HG03095 (cell line): ENCODE data around the gene TRPM2.
"Not testable (repeated sequence)": the region's sequence is repeated elsewhere in the genome, so short reads cannot be mapped to it uniquely, and the experiment has no call there.

Experiments
- ATAC-seq: cut with Tn5 transposase; IDR thresholded peaks from one replicate; pipeline ENCODE4 v1.9.1; 2021; ENCODE audit warnings: moderate library complexity; ENCODE audit not compliant: unreplicated experiment

TRPM2 gene

DNA sequence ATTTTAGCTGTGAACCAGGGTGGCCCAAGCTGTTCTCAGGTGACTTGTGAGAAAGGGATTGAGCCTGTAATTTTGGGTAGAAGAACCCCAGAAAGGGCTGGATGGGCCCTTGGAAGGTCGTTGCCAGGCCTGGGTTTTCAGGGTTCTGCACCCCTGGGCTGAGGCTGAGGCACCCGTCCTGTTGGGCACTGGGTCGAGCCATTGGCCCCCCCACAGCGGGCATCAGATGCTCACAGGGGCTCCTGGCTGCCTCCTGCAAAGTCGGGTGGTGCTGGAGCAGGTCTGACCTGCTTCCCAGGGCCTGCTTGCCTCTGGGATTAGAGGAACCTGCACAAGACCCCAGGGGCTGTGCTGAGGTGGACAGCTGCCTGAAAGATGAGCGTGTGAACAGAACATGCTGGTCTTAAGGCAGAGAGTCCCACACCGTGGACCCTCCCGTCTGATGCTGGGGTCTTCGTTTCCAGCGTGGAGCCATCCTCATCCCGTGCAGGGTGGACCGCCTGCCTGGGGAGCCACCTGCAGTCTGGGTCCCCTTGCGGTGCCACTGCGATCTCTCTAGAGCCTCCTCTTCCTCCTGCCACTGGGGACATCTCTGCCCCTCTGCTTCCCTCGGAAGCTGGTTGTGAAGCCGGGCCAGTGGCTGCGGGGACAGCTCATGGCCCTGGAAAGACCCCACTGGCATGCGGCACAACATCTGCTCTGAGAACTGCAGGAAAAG is 1.7 kb upstream of the TRPM2 start:
- ATAC-seq: no peak

- ATAC-seq: no peak
Measured at GRCh38 chr21:44352253-44352860, 1.1 kb upstream of the TRPM2 start.

GRCh38 chr21:44354001-44354405 is 582 bp downstream of the TRPM2 start:
- peak; percentile 13 for ATAC-seq

GRCh38 chr21:44354775-44355771 is 1.7 kb downstream of the TRPM2 start:
- ATAC-seq: no peak

DNA sequence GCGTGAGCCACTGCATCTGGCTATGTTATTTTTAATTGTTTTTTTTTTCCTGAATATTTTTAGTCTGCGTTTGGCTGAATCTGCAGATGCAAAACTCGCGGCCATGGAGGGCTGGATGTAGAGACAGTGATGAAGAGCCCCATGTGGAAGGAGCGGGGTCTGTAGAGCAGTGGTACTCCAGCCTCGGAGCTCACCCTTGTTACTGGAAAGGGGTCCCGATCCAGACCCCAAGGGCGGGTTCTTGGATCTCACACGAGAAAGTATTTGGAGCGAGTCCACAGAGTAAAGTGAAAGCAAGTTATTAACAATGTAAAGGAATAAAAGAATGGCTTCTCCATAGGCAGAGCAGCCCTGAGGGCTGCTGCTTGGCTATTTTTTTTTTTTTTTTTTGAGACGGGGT is 2.7 kb downstream of the TRPM2 start:
- no peak for ATAC-seq

- no peak for ATAC-seq
Measured at GRCh38 chr21:44356636-44357035, 3.2 kb downstream of the TRPM2 start.

- no peak for ATAC-seq
Measured at GRCh38 chr21:44357064-44357837, 3.8 kb downstream of the TRPM2 start.

- ATAC-seq: no peak
Measured at GRCh38 chr21:44359396-44359795, 6.0 kb downstream of the TRPM2 start.

GRCh38 chr21:44360159-44360558 is 6.7 kb downstream of the TRPM2 start:
- no peak for ATAC-seq

DNA sequence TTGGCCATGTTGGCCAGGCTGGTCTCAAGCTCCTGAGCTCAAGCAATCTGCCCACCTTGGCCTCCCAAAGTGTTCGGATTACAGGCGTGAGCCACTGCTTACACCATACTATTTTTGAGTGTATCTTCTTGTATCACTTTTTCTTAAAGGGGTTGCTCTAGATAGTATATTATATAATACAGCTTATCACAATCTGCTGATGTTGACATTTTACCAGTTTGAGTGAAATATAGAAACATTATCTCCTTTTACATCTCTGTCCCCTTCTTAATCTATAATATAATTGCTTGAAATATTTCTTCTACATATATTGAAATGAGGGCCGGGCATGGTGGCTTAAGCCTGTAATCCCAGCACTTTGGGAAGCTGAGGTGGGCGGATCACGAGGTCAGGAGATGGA is 8.5 kb downstream of the TRPM2 start:
- not testable (repeated sequence) for ATAC-seq

DNA sequence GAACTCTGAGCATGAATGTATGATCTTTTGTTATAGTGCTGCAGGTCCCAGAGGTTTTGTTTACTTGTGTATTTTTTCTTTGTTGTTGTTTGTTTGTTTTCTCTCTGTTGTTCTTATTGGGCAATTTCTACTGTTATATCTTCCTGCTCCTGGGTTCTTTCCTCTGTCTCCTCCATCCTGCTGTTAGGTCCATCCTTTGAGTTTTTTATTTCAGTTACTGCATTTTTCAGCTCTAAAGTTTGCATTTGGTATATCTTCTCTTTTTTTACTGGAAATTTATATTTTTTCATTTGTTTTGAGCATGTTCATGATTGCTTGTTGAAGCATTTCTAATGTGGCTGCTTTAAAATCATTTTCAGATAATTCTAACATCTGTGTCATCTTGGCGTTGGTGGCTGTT is 9.9 kb downstream of the TRPM2 start:
- ATAC-seq: no peak

DNA sequence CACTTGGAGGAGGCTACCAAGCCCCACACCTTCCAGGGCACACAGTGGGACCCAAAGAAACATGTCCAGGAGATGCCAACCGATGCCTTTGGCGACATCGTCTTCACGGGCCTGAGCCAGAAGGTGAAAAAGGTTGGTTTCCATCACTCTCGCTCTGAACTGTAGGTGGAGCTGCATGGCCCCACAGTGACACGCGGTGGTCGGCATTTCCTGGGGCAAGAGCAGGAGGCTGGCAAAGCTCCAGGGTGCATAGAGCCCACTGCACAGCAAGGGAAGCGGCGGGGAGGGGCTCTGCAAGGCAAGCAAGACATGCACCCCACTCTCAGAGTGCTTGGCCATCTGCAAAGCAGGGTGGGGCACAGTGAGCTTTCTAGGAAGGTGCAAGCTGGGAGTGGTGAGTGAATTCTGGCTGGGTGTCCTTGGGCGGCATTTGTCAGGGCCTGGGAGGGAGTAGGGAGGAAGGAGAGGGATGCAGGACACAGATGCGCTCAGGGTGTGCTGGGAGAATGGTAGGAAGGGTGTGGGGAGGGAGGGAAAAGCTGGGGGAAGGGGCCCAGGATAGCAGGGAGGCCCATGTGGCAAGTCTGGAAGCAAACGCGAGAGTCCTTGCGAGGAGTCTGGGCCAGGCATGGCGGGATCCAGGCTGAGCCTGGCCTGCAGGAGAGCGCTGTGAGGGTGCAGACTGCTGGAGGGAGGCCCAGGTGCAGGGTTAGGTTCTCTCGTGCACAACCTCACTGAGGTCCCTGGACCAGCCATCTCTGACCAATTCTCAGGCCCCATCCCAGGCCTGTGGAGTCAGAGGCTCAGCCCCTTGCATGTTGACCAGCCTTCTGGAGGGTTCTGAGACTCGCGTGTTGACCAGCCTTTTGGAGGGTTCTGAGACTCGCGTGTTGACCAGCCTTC is 11.0 kb downstream of the TRPM2 start:
- no peak for ATAC-seq

- no peak for ATAC-seq
Measured at GRCh38 chr21:44365251-44365966, 12.0 kb downstream of the TRPM2 start.

GRCh38 chr21:44365967-44366585 is 12.7 kb downstream of the TRPM2 start:
- ATAC-seq: no peak

DNA sequence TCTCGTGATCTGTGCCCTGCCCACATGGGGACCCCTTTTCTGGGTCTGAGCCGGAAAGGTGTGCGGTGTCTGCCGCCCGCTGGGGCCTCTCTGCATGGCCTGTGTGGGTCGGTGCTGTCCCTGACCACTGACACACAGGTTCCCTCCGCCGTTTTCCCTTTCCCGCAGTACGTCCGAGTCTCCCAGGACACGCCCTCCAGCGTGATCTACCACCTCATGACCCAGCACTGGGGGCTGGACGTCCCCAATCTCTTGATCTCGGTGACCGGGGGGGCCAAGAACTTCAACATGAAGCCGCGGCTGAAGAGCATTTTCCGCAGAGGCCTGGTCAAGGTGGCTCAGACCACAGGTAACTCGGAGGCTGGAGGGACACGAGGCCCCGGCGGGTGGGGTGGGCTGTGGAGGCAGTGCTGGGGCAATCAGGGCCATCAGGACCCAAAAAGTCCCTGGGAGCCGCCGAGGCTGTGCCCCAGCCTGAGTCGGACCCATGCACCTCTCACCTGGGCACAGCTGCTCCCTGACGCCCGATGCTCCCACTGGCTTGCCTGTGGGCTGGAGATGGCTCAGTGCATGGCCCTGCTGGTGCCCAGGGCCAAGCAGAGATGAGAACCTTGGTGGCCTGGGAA is 13.3 kb downstream of the TRPM2 start:
- ATAC-seq: no peak

GRCh38 chr21:44368711-44369446 is 15.5 kb downstream of the TRPM2 start:
- no peak for ATAC-seq

GRCh38 chr21:44370027-44370735 is 16.8 kb downstream of the TRPM2 start:
- ATAC-seq: no peak
